Liver (tissue), 3 donors: ENCODE data around the gene AKR1C1.

Experiments used
- CTCF ChIP-seq: fragments of 150-350 bp; IDR thresholded peaks from 2 replicates; pipeline ENCODE4 v1.5.1; 2017; ENCODE audit warnings: improper control_type of control experiment, low read depth, low read length; ENCODE audit not compliant: missing input control
- EGR1 ChIP-seq, 2 donors: IDR thresholded peaks; 2 replicates each; pipeline ENCODE4 v1.6.1; 2016 to 2018; ENCODE audit warnings: antibody characterized with exemption in 2 of 2, low read depth in 2 of 2
- FOXA1 ChIP-seq: IDR thresholded peaks from 2 replicates; pipeline ENCODE4 v1.6.1; 2016; ENCODE audit warnings: antibody characterized with exemption
- HNF4A ChIP-seq, 2 donors: conservative IDR thresholded peaks; 2 replicates each; pipeline ENCODE4 v1.6.1; 2016; ENCODE audit warnings: antibody characterized with exemption in 2 of 2, mild to moderate bottlenecking in 2 of 2
- MAX ChIP-seq: IDR thresholded peaks from 2 replicates; pipeline ENCODE4 v1.6.1; 2016; ENCODE audit warnings: antibody characterized with exemption
- REST ChIP-seq: IDR thresholded peaks from 2 replicates; pipeline ENCODE4 v1.6.1; 2016; ENCODE audit warnings: antibody characterized with exemption, mild to moderate bottlenecking
- SP1 ChIP-seq: IDR thresholded peaks from 2 replicates; pipeline ENCODE4 v1.6.1; 2018; ENCODE audit warnings: antibody characterized with exemption, mild to moderate bottlenecking
- YY1 ChIP-seq: IDR thresholded peaks from 2 replicates; pipeline ENCODE4 v1.6.1; 2016; ENCODE audit warnings: antibody characterized with exemption, mild to moderate bottlenecking
- ZBTB33 ChIP-seq: IDR thresholded peaks from 2 replicates; pipeline ENCODE4 v1.6.1; 2016; ENCODE audit warnings: antibody characterized with exemption
- donor health status: healthy.
- donor health status: healthy.

- TF ChIP-seq FOXA1 = no peak
- no peak for TF ChIP-seq CTCF
- no peak for TF ChIP-seq SP1
- TF ChIP-seq MAX = no peak
- TF ChIP-seq REST = no peak
- no peak for TF ChIP-seq EGR1 (IDR thresholded peaks at IDR 0.05; ENCODE audit: low read depth in 2 of 2)
- no peak for TF ChIP-seq HNF4A (conservative IDR thresholded peaks at IDR 0.05)
- no peak for TF ChIP-seq ZBTB33
- no peak for TF ChIP-seq YY1
These were observed 49.4 kb downstream of the AKR1C1 start for GRCh38 chr10:5012595-5012994.
